ENCODE data around the gene SEMA6D.

GRCh38 chr15:47726399-47726823 lies 9.1 kb downstream of the SEMA6D start:
- no peak for TF ChIP-seq EZH2 (IDR thresholded peaks at IDR 0.05; ENCODE audit: low read length, missing control alignments)
- TF ChIP-seq, protein P1, sequence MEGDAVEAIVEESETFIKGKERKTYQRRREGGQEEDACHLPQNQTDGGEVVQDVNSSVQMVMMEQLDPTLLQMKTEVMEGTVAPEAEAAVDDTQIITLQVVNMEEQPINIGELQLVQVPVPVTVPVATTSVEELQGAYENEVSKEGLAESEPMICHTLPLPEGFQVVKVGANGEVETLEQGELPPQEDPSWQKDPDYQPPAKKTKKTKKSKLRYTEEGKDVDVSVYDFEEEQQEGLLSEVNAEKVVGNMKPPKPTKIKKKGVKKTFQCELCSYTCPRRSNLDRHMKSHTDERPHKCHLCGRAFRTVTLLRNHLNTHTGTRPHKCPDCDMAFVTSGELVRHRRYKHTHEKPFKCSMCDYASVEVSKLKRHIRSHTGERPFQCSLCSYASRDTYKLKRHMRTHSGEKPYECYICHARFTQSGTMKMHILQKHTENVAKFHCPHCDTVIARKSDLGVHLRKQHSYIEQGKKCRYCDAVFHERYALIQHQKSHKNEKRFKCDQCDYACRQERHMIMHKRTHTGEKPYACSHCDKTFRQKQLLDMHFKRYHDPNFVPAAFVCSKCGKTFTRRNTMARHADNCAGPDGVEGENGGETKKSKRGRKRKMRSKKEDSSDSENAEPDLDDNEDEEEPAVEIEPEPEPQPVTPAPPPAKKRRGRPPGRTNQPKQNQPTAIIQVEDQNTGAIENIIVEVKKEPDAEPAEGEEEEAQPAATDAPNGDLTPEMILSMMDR (conservative IDR thresholded peaks at IDR 0.05 in 1 of 2, IDR thresholded peaks at IDR 0.05 in 1 of 2; ENCODE audit: low read depth in 1 of 2, low read length in 2 of 2) = no peak
